Sigmoid colon (tissue), 3 donors: Measurements from ENCODE around the gene FAM180A.

Experiments
- CTCF ChIP-seq, 4 experiments: fragments of 450-650 bp in 3 of 4; fragments of 200-600 bp in 1 of 4; IDR thresholded peaks; one replicate each; pipeline ENCODE4 v1.5.1; 2016 to 2019; ENCODE audit warnings: antibody characterized with exemption in 4 of 4, mild to moderate bottlenecking in 3 of 4, moderate library complexity in 2 of 4
- POLR2A ChIP-seq, 2 donors: fragments of 450-650 bp; IDR thresholded peaks; one replicate each; pipeline ENCODE4 v1.6.1; 2016; ENCODE audit warnings: antibody characterized with exemption in 2 of 2, mild to moderate bottlenecking in 2 of 2, moderate library complexity in 2 of 2

DNA sequence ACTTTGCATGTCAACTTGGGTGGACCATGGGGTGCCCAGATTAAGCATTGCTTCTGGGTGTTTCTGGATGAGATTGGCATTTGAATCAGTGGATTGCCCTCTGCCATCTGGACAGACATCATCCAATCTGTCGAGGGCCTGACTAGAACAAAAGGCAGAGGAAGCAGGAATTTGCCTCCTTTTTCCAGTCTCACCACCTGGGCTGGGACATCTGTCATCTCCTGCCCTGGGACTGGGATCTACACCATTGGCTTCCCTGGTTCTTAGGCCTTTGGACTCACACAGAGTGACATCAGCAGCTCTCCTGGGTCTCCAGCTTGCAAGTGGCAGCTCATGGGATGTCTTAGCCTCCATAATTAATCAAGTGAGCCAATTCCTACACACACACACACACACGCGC is 30.9 kb downstream of the FAM180A start:
- TF ChIP-seq POLR2A (IDR thresholded peaks at IDR 0.05) (no peak), CTCF (IDR thresholded peaks at IDR 0.05) (no peak)
